ENCODE results near the gene AHNAK2. TPM values are rescaled to one million over a fixed set of nuclear protein-coding genes. Genes with fewer than 3 reads are reported as not detected.

Gene AHNAK2
- total and polyA plus RNA-seq, 9 of the 15 experiments (the other 6 are each of a cell fraction or from before 2014, with no cell fraction given), result 0.04 to 0.09 (median 0.04) TPM; not detected in 6

DNA sequence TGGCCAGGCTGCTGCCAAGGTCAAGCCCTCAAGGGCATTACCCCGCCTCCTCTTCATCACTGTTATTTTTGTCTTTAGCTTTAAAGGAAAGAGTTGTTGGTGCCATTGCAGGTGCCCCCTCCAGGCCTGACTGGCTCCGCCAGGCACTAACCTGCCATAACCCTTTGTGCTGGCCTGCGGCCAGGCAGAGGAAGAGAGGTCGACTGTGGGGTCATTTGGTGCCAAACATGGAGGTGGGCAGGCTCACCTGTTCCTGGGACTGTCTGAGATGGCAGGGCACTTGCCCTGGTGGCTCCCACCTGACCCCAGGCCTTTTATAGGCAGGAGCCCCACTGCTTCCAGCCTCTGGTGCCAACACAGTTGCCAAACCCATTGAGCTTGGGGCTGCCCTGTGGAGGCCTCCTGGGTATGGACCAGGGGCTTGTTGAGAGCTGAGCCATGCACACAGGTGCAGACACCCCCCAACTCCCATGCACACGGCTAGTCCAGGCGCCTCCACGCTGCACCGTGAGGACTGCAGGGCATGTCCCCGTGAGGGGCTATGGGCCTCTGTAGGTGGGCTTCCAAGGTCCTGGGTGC lies 82.9 kb downstream of the AHNAK2 start:
- Histone ChIP-seq H3K36me3 (ENCODE audit: control insufficient read depth, insufficient read depth, low read length) (no peaks in the 10 kb centered on the region), H3K4me1 (replicated peaks in 1 of 2; ENCODE audit: control insufficient read depth in 2 of 2, insufficient read depth in 2 of 2, low read length in 2 of 2) (peaks cover 0 to 64% of the 10 kb centered on the region in 2 experiments; a peak in 2 of 5 replicates), H3K9me1 (ENCODE audit: control insufficient read depth, insufficient read depth, low read length) (no peaks in the 10 kb centered on the region), H3K27me3 (ENCODE audit: control insufficient read depth in 2 of 2, insufficient read depth in 2 of 2, low read length in 2 of 2) (peaks cover 0 to 6% of the 10 kb centered on the region in 2 experiments; a peak in 2 of 5 replicates), H4K20me1 (replicated peaks; ENCODE audit: control insufficient read depth, insufficient read depth, low read length) (no peaks in the 10 kb centered on the region), H3K9me3 (replicated peaks; ENCODE audit: control insufficient read depth, insufficient read depth, low read depth, low read length) (no peaks in the 10 kb centered on the region), H3K9ac (ENCODE audit: insufficient read depth in 1 of 2, low read depth in 2 of 2, low read length in 2 of 2) (peak overlapping the region in 1 of 2 experiments; percentile 17; a peak in 1 of 4 replicates), H3K79me2 (ENCODE audit: control insufficient read depth, insufficient read depth, low read length) (no peaks in the 10 kb centered on the region), H2AFZ (ENCODE audit: low read depth, low read length) (no peak overlapping the region), H3K27ac (ENCODE audit: extremely low read depth, low read depth, low read length) (no peak overlapping the region), H3K4me3 (no peak overlapping the region), H3K4me2 (ENCODE audit: insufficient read depth, low read length) (no peak overlapping the region)
- DNase-seq (ENCODE audit: extremely low read depth in 1 of 4, low spot score in 3 of 4) (no peak), FAIRE-seq (no peak), ATAC-seq (no peak)
- ChIA-PET CTCF (ENCODE audit: low intra/inter-chr PET ratio) (interaction anchor here (2.3 kb wide), 1 partner anchor 150 kb away, joined by 10 read pairs; no protein-coding TSS in a partner anchor), POLR2A (no interaction called here)
- TF ChIP-seq ZBTB7A (IDR thresholded peaks at IDR 0.05; ENCODE audit: borderline replicate concordance, control insufficient read depth, low read depth, low read length) (no peak), RAD51 (IDR thresholded peaks at IDR 0.05; ENCODE audit: borderline replicate concordance, low read depth) (no peak), ZNF41 (CRISPR knock-in tag; conservative IDR thresholded peaks at IDR 0.05) (no peak), KAT2B (IDR thresholded peaks at IDR 0.05; ENCODE audit: low read depth, low read length) (no peak), E2F3 (CRISPR knock-in tag; IDR thresholded peaks at IDR 0.05) (no peak), POU5F1 (IDR thresholded peaks at IDR 0.05; ENCODE audit: borderline replicate concordance, low read depth, low read length, partially characterized antibody) (no peak), TAF15 (IDR thresholded peaks at IDR 0.05; ENCODE audit: low read depth, low read length) (no peak)
- TF ChIP-seq, protein P1, sequence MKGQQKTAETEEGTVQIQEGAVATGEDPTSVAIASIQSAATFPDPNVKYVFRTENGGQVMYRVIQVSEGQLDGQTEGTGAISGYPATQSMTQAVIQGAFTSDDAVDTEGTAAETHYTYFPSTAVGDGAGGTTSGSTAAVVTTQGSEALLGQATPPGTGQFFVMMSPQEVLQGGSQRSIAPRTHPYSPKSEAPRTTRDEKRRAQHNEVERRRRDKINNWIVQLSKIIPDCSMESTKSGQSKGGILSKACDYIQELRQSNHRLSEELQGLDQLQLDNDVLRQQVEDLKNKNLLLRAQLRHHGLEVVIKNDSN (CRISPR knock-in tag; IDR thresholded peaks at IDR 0.05), result no peak
- BruUV-seq (replicated peaks), result no TSS peak
- WGBS (ENCODE audit: insufficient coverage, low coverage, missing lambda C conversion rate), result 96% methylated on average over 6 of the region's 9 CpGs
- in situ Hi-C loops (cut with MboI) (no loop called here), intact Hi-C loops (cut with micrococcal nuclease) (no loop called here)

Data from K562 (cell line).